Stimulated activated CD4-positive, alpha-beta T cell treated with anti-CD3 and anti-CD28 coated beads, Interleukin-15, amount 100 ng/mL, for 24 hours (primary cell): Measurements from ENCODE around the gene RDH13.
"Not testable (repeated sequence)": the region's sequence is repeated elsewhere in the genome, so short reads cannot be mapped to it uniquely, and the experiment has no call there.

Experiments
- DNase-seq: peaks from one replicate; pipeline ENCODE4 v3.0.0-alpha.2; 2020

The RDH13 gene

GRCh38 chr19:55042688-55043087 lies 20.3 kb downstream of the RDH13 start:
- DNase-seq, result no peak

GRCh38 chr19:55042344-55042678 lies 20.6 kb downstream of the RDH13 start:
- no peak for DNase-seq

GRCh38 chr19:55041627-55042343 lies 21.2 kb downstream of the RDH13 start:
- peak; percentile 62 for DNase-seq

- no peak for DNase-seq
These were observed 21.7 kb downstream of the RDH13 start for GRCh38 chr19:55041244-55041626.

- DNase-seq, result not testable (repeated sequence)
These were observed 22.3 kb downstream of the RDH13 start for GRCh38 chr19:55040654-55041053.

- DNase-seq, result not testable (repeated sequence)
These were observed 25.3 kb downstream of the RDH13 start for GRCh38 chr19:55037603-55038002.

- DNase-seq, result no peak
These were observed 26.9 kb downstream of the RDH13 start for GRCh38 chr19:55036058-55036457.

- DNase-seq, result no peak
These were observed 28.2 kb downstream of the RDH13 start for GRCh38 chr19:55034751-55035150.

- not testable (repeated sequence) for DNase-seq
These were observed 29.8 kb downstream of the RDH13 start for GRCh38 chr19:55032976-55033643.

GRCh38 chr19:55032170-55032800 lies 30.7 kb downstream of the RDH13 start:
- DNase-seq, result no peak

- DNase-seq, result no peak
These were observed 31.8 kb downstream of the RDH13 start for GRCh38 chr19:55031178-55031577.

GRCh38 chr19:55028757-55029156 lies 34.2 kb downstream of the RDH13 start:
- DNase-seq, result no peak

- DNase-seq, result no peak
These were observed 35.2 kb downstream of the RDH13 start for GRCh38 chr19:55027472-55028337.

GRCh38 chr19:55027140-55027471 lies 35.8 kb downstream of the RDH13 start:
- DNase-seq, result not testable (repeated sequence)

GRCh38 chr19:55024111-55024510 lies 38.8 kb downstream of the RDH13 start:
- no peak for DNase-seq

- not testable (repeated sequence) for DNase-seq
These were observed 42.6 kb downstream of the RDH13 start for GRCh38 chr19:55020351-55020750.

- DNase-seq, result no peak
These were observed 44.3 kb downstream of the RDH13 start for GRCh38 chr19:55018633-55019032.

- no peak for DNase-seq
These were observed 44.7 kb downstream of the RDH13 start for GRCh38 chr19:55018216-55018615.

- DNase-seq, result no peak
These were observed 46.9 kb downstream of the RDH13 start for GRCh38 chr19:55016017-55016416.

- DNase-seq, result no peak
These were observed 47.8 kb downstream of the RDH13 start for GRCh38 chr19:55015126-55015525.

- DNase-seq, result peak; percentile 12
These were observed 48.2 kb downstream of the RDH13 start for GRCh38 chr19:55014714-55015113.

GRCh38 chr19:55013596-55013995 lies 49.4 kb downstream of the RDH13 start:
- DNase-seq, result no peak

- DNase-seq, result no peak
These were observed 50.6 kb downstream of the RDH13 start for GRCh38 chr19:55012306-55012705.
